Neural crest cell (in vitro differentiated cells): Measurements from ENCODE around the gene DCANP1. TPM values are rescaled to one million over a fixed set of nuclear protein-coding genes. Genes with fewer than 3 reads are reported as not detected.

Source experiments
- DNase-seq: peaks from one replicate; pipeline ENCODE4 v3.0.0; 2021; ENCODE audit warnings: low read depth, mixed read lengths, low spot score
- H3K27ac Mint-ChIP-seq: one replicate; pipeline ENCODE4 v1.8.0; 2021; ENCODE audit warnings: mild to moderate bottlenecking, mixed read lengths; ENCODE audit not compliant: unreplicated experiment
- H3K27me3 Mint-ChIP-seq: 2 replicates; pipeline ENCODE4 v1.8.0; 2021; ENCODE audit warnings: low read depth, mild to moderate bottlenecking, mixed read lengths
- H3K36me3 Mint-ChIP-seq: 2 replicates; pipeline ENCODE4 v1.8.0; 2021; ENCODE audit warnings: low read depth, mild to moderate bottlenecking, mixed read lengths
- H3K4me1 Mint-ChIP-seq: 2 replicates; pipeline ENCODE4 v1.8.0; 2021; ENCODE audit warnings: mixed read lengths
- H3K4me3 Mint-ChIP-seq: one replicate; pipeline ENCODE4 v1.8.0; 2021; ENCODE audit warnings: mild to moderate bottlenecking, mixed read lengths
- H3K9me3 Mint-ChIP-seq: 2 replicates; pipeline ENCODE4 v1.8.0; 2021; ENCODE audit warnings: mixed read lengths
- CTCF ChIP-seq: fragments of 200-600 bp; sonication (generic); conservative IDR thresholded peaks from 2 replicates; pipeline ENCODE4 v1.5.0; 2021; ENCODE audit warnings: antibody characterized with exemption, mild to moderate bottlenecking
- total RNA-seq: library from RNA; stranded (reverse); gene quantifications from 2 replicates; pipeline ENCODE4 v1.2.1, GENCODE V29; 2021

Gene DCANP1
- total RNA-seq, 1 donor from 2014 or later, result not detected

- H3K4me3 Mint-ChIP-seq, result peak overlapping the region; percentile 89
- H3K27ac Mint-ChIP-seq, result no peak overlapping the region
- peaks cover 83% of the 10 kb centered on the region for H3K27me3 Mint-ChIP-seq
- H3K9me3 Mint-ChIP-seq, result no peaks in the 10 kb centered on the region
- H3K36me3 Mint-ChIP-seq, result no peaks in the 10 kb centered on the region
- no peak for DNase-seq
- peaks cover 42% of the 10 kb centered on the region for H3K4me1 Mint-ChIP-seq
- TF ChIP-seq CTCF, result no peak
These were observed 40.8 kb upstream of the DCANP1 start for GRCh38 chr5:135487839-135488514.

GRCh38 chr5:135487037-135487395 is 39.9 kb upstream of the DCANP1 start:
- Mint-ChIP-seq H3K27ac (no peak overlapping the region), H3K4me3 (no peak overlapping the region), H3K36me3 (no peaks in the 10 kb centered on the region), H3K9me3 (no peaks in the 10 kb centered on the region), H3K27me3 (peaks cover 74% of the 10 kb centered on the region), H3K4me1 (peaks cover 42% of the 10 kb centered on the region)
- TF ChIP-seq CTCF, result no peak
- no peak for DNase-seq

GRCh38 chr5:135486131-135487036 is 39.2 kb upstream of the DCANP1 start:
- DNase-seq, result no peak
- peaks cover 67% of the 10 kb centered on the region for H3K27me3 Mint-ChIP-seq
- H3K4me3 Mint-ChIP-seq, result no peak overlapping the region
- H3K4me1 Mint-ChIP-seq, result peaks cover 42% of the 10 kb centered on the region
- no peak overlapping the region for H3K27ac Mint-ChIP-seq
- H3K9me3 Mint-ChIP-seq, result no peaks in the 10 kb centered on the region
- H3K36me3 Mint-ChIP-seq, result no peaks in the 10 kb centered on the region
- TF ChIP-seq CTCF, result no peak

GRCh38 chr5:135484674-135485086 is 37.5 kb upstream of the DCANP1 start:
- no peak overlapping the region for H3K27ac Mint-ChIP-seq
- H3K36me3 Mint-ChIP-seq, result no peaks in the 10 kb centered on the region
- TF ChIP-seq CTCF, result no peak
- H3K27me3 Mint-ChIP-seq, result peaks cover 61% of the 10 kb centered on the region
- H3K4me3 Mint-ChIP-seq, result no peak overlapping the region
- peaks cover 26% of the 10 kb centered on the region for H3K4me1 Mint-ChIP-seq
- H3K9me3 Mint-ChIP-seq, result no peaks in the 10 kb centered on the region
- no peak for DNase-seq

GRCh38 chr5:135483254-135483653 is 36.1 kb upstream of the DCANP1 start:
- no peaks in the 10 kb centered on the region for H3K36me3 Mint-ChIP-seq
- peaks cover 59% of the 10 kb centered on the region for H3K27me3 Mint-ChIP-seq
- no peak overlapping the region for H3K4me3 Mint-ChIP-seq
- H3K27ac Mint-ChIP-seq, result no peak overlapping the region
- no peak for TF ChIP-seq CTCF
- DNase-seq, result no peak
- H3K9me3 Mint-ChIP-seq, result no peaks in the 10 kb centered on the region
- H3K4me1 Mint-ChIP-seq, result peaks cover 20% of the 10 kb centered on the region
